HEK293 (cell line): Measurements from ENCODE around the gene LAMA4.

ENCODE experiments used
- CTCF ChIA-PET: fragments of 350-600 bp; formaldehyde crosslinking; extraction: SDS; loops from one replicate; lab custom pipeline; 2021; ENCODE audit warnings: antibody characterized with exemption; lab: Yijun Ruan, JAX
- POLR2A ChIA-PET: fragments of 300-600 bp; formaldehyde crosslinking; extraction: SDS; loops from one replicate; lab custom pipeline; 2020; ENCODE audit warnings: antibody characterized with exemption, inconsistent platforms; lab: Yijun Ruan, JAX
- H3K27ac ChIP-seq: fragments of 200-500 bp; sonication (Bioruptor generic); 2 replicates; pipeline ENCODE4 v1.5.1; 2014; ENCODE audit warnings: low read depth, low read length, control low read depth, inconsistent platforms; ENCODE audit errors: extremely low read depth
- H3K36me3 ChIP-seq, 2 experiments: fragments of 200-500 bp in 1 of 2; sonication (Bioruptor generic) in 1 of 2; 1 replicate in 1 of 2; 2 replicates in 1 of 2; pipeline ENCODE4 v1.5.1; 2014 to 2017; ENCODE audit warnings: inconsistent platforms in 2 of 2, low read length in 2 of 2; ENCODE audit not compliant: control insufficient read depth in 2 of 2, insufficient read depth in 1 of 2
- H3K4me1 ChIP-seq: fragments of 200-500 bp; sonication (Bioruptor generic); 2 replicates; pipeline ENCODE4 v1.5.1; 2014; ENCODE audit warnings: mild to moderate bottlenecking, low read length, inconsistent platforms; ENCODE audit not compliant: control insufficient read depth, insufficient read depth
- H3K4me3 ChIP-seq: 2 replicates; pipeline ENCODE4 v1.5.1; 2011; ENCODE audit warnings: low read depth, mild to moderate bottlenecking, control low read depth, low read length, moderate library complexity
- H3K9me3 ChIP-seq: fragments of 200-500 bp; sonication (Bioruptor generic); 2 replicates; pipeline ENCODE4 v1.5.1; 2014; ENCODE audit warnings: low read depth, low read length, inconsistent platforms; ENCODE audit not compliant: control insufficient read depth, insufficient read depth
- KLF7 ChIP-seq: fragments of 450-650 bp; formaldehyde crosslinking; IDR thresholded peaks from 2 replicates; pipeline ENCODE4 v1.5.1; 2016; ENCODE audit warnings: missing biosample characterization, missing genetic modification characterization, borderline replicate concordance
- MYNN ChIP-seq: fragments of 450-650 bp; formaldehyde crosslinking; IDR thresholded peaks from 2 replicates; pipeline ENCODE4 v1.5.1; 2016; ENCODE audit warnings: missing biosample characterization, missing genetic modification characterization, borderline replicate concordance
- TRIM28 ChIP-seq: IDR thresholded peaks from 2 replicates; pipeline ENCODE4 v1.6.1; 2011; ENCODE audit warnings: low read length, control low read depth, borderline replicate concordance
- ZBTB8A ChIP-seq: fragments of 450-650 bp; formaldehyde crosslinking; IDR thresholded peaks from 2 replicates; pipeline ENCODE4 v1.5.1; 2016; ENCODE audit warnings: missing biosample characterization, missing genetic modification characterization
- ZNF335 ChIP-seq: fragments of 450-650 bp; formaldehyde crosslinking; conservative IDR thresholded peaks from 2 replicates; pipeline ENCODE4 v1.5.1; 2016; ENCODE audit warnings: missing biosample characterization, missing genetic modification characterization
- ZNF548 ChIP-seq: fragments of 450-650 bp; formaldehyde crosslinking; IDR thresholded peaks from 2 replicates; pipeline ENCODE4 v1.5.1; 2016; ENCODE audit warnings: missing biosample characterization, missing genetic modification characterization
- ZNF596 ChIP-seq: fragments of 450-650 bp; IDR thresholded peaks from 2 replicates; pipeline ENCODE4 v1.5.0; 2018; ENCODE audit warnings: missing biosample characterization, mild to moderate bottlenecking, missing genetic modification characterization, moderate library complexity
- ZNF600 ChIP-seq: fragments of 450-650 bp; formaldehyde crosslinking; IDR thresholded peaks from 2 replicates; pipeline ENCODE4 v1.5.1; 2016; ENCODE audit warnings: missing biosample characterization, missing genetic modification characterization
- ZNF629 ChIP-seq: fragments of 450-650 bp; formaldehyde crosslinking; IDR thresholded peaks from 2 replicates; pipeline ENCODE4 v1.5.1; 2017; ENCODE audit warnings: missing biosample characterization, missing genetic modification characterization
- ZNF843 ChIP-seq: fragments of 450-650 bp; formaldehyde crosslinking; IDR thresholded peaks from 2 replicates; pipeline ENCODE4 v1.5.1; 2016; ENCODE audit warnings: missing biosample characterization, missing genetic modification characterization
- TF ChIP-seq, protein P1 (sequence below): fragments of 450-650 bp; formaldehyde crosslinking; IDR thresholded peaks from 2 replicates; pipeline ENCODE4 v1.5.1; 2017; ENCODE audit warnings: missing biosample characterization, missing genetic modification characterization
- TF ChIP-seq, protein P2 (sequence below): fragments of 450-650 bp; formaldehyde crosslinking; IDR thresholded peaks from 2 replicates; pipeline ENCODE4 v1.5.1; 2016; ENCODE audit warnings: missing biosample characterization, missing genetic modification characterization, low read depth
- TF ChIP-seq, protein P3 (sequence below): fragments of 450-650 bp; formaldehyde crosslinking; optimal IDR thresholded peaks from 2 replicates; pipeline ENCODE3; 2016; ENCODE audit warnings: missing biosample characterization, mild to moderate bottlenecking, missing genetic modification characterization
- TF ChIP-seq, protein P4 (sequence below): fragments of 450-650 bp; formaldehyde crosslinking; conservative IDR thresholded peaks from 2 replicates; pipeline ENCODE4 v1.5.1; 2016; ENCODE audit warnings: low read depth, missing biosample characterization, missing genetic modification characterization
- TF ChIP-seq, protein P5 (sequence below): fragments of 450-650 bp; formaldehyde crosslinking; IDR thresholded peaks from 2 replicates; pipeline ENCODE4 v1.5.1; 2016; ENCODE audit warnings: missing biosample characterization, missing genetic modification characterization
- TF ChIP-seq, protein P6 (sequence below): fragments of 450-650 bp; formaldehyde crosslinking; IDR thresholded peaks from 2 replicates; pipeline ENCODE4 v1.5.1; 2016; ENCODE audit warnings: missing biosample characterization, missing genetic modification characterization
- TF ChIP-seq, protein P7 (sequence below): fragments of 450-650 bp; formaldehyde crosslinking; IDR thresholded peaks from 2 replicates; pipeline ENCODE4 v1.5.1; 2016; ENCODE audit warnings: missing biosample characterization, missing genetic modification characterization

LAMA4 gene

DNA sequence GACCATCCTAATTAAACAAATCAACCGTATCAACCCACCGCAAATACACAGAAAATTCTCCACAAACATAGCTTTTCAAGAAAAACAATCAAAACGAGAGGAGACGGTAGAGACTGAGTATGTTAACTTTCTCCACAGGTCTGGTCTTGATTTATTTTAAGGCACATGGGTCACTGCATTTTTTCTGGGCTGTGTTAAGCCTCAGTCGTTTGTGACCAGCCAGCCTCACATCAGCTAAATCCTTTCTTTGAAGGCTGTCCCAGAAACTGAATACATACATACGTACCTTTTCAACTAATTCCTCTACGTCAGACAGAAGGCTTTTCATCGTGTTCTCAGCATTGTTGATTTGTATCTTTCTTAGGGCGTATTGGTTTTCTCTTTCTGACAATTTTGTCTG lies 69.4 kb downstream of the LAMA4 start (continued):
- TF ChIP-seq, protein P1, sequence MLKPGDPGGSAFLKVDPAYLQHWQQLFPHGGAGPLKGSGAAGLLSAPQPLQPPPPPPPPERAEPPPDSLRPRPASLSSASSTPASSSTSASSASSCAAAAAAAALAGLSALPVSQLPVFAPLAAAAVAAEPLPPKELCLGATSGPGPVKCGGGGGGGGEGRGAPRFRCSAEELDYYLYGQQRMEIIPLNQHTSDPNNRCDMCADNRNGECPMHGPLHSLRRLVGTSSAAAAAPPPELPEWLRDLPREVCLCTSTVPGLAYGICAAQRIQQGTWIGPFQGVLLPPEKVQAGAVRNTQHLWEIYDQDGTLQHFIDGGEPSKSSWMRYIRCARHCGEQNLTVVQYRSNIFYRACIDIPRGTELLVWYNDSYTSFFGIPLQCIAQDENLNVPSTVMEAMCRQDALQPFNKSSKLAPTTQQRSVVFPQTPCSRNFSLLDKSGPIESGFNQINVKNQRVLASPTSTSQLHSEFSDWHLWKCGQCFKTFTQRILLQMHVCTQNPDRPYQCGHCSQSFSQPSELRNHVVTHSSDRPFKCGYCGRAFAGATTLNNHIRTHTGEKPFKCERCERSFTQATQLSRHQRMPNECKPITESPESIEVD (tag by site-specific recombination) = no peak
- no peak for TF ChIP-seq ZNF335
- TF ChIP-seq, protein P2, sequence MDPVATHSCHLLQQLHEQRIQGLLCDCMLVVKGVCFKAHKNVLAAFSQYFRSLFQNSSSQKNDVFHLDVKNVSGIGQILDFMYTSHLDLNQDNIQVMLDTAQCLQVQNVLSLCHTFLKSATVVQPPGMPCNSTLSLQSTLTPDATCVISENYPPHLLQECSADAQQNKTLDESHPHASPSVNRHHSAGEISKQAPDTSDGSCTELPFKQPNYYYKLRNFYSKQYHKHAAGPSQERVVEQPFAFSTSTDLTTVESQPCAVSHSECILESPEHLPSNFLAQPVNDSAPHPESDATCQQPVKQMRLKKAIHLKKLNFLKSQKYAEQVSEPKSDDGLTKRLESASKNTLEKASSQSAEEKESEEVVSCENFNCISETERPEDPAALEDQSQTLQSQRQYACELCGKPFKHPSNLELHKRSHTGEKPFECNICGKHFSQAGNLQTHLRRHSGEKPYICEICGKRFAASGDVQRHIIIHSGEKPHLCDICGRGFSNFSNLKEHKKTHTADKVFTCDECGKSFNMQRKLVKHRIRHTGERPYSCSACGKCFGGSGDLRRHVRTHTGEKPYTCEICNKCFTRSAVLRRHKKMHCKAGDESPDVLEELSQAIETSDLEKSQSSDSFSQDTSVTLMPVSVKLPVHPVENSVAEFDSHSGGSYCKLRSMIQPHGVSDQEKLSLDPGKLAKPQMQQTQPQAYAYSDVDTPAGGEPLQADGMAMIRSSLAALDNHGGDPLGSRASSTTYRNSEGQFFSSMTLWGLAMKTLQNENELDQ (tag by site-specific recombination) = no peak
- TF ChIP-seq, protein P3, sequence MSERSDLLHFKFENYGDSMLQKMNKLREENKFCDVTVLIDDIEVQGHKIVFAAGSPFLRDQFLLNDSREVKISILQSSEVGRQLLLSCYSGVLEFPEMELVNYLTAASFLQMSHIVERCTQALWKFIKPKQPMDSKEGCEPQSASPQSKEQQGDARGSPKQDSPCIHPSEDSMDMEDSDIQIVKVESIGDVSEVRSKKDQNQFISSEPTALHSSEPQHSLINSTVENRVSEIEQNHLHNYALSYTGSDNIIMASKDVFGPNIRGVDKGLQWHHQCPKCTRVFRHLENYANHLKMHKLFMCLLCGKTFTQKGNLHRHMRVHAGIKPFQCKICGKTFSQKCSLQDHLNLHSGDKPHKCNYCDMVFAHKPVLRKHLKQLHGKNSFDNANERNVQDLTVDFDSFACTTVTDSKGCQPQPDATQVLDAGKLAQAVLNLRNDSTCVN (tag by site-specific recombination) = no peak

DNA sequence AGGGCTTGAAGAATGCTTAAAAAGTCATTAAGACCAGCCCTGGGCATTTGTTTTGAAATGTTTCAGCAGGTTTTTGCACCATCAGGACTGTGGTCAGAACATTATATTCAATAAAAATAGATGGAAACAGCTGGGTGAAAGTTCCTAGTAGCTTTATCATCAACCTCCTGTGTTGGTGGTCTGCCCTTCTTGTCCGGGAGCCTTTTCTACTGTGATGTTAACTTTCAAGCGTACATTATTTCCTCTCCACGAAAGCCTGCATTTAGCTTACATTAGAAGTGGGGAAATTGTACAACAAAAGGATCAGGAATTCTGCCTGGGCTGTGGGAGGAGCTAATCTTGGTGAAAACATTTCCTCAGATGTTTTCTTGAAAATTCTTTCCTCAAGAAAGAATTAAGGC lies 71.1 kb downstream of the LAMA4 start:
- Histone ChIP-seq H3K9me3 (no peaks in the 10 kb centered on the region), H3K36me3 (no peaks in the 10 kb centered on the region), H3K4me3 (no peak overlapping the region), H3K4me1 (no peaks in the 10 kb centered on the region; the same call in 1 of the 2 replicates), H3K27ac (no peak overlapping the region)
- ChIA-PET CTCF (interaction anchor here (0.7 to 6.8 kb wide), 5 partner anchors 80 to 187 kb away, joined by 3 to 160 read pairs (median 3); no protein-coding TSS in a partner anchor), POLR2A (no interaction called here)
- TF ChIP-seq KLF7 (tag by site-specific recombination) (no peak), TRIM28 (no peak), ZNF629 (tag by site-specific recombination) (no peak), ZNF548 (tag by site-specific recombination) (no peak), ZBTB8A (tag by site-specific recombination) (no peak), MYNN (tag by site-specific recombination) (no peak), ZNF843 (no peak), ZNF600 (tag by site-specific recombination) (no peak), ZNF596 (tag by site-specific recombination) (no peak)
- TF ChIP-seq, protein P4, sequence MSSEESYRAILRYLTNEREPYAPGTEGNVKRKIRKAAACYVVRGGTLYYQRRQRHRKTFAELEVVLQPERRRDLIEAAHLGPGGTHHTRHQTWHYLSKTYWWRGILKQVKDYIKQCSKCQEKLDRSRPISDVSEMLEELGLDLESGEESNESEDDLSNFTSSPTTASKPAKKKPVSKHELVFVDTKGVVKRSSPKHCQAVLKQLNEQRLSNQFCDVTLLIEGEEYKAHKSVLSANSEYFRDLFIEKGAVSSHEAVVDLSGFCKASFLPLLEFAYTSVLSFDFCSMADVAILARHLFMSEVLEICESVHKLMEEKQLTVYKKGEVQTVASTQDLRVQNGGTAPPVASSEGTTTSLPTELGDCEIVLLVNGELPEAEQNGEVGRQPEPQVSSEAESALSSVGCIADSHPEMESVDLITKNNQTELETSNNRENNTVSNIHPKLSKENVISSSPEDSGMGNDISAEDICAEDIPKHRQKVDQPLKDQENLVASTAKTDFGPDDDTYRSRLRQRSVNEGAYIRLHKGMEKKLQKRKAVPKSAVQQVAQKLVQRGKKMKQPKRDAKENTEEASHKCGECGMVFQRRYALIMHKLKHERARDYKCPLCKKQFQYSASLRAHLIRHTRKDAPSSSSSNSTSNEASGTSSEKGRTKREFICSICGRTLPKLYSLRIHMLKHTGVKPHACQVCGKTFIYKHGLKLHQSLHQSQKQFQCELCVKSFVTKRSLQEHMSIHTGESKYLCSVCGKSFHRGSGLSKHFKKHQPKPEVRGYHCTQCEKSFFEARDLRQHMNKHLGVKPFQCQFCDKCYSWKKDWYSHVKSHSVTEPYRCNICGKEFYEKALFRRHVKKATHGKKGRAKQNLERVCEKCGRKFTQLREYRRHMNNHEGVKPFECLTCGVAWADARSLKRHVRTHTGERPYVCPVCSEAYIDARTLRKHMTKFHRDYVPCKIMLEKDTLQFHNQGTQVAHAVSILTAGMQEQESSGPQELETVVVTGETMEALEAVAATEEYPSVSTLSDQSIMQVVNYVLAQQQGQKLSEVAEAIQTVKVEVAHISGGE (tag by site-specific recombination) = no peak
- TF ChIP-seq, protein P5, sequence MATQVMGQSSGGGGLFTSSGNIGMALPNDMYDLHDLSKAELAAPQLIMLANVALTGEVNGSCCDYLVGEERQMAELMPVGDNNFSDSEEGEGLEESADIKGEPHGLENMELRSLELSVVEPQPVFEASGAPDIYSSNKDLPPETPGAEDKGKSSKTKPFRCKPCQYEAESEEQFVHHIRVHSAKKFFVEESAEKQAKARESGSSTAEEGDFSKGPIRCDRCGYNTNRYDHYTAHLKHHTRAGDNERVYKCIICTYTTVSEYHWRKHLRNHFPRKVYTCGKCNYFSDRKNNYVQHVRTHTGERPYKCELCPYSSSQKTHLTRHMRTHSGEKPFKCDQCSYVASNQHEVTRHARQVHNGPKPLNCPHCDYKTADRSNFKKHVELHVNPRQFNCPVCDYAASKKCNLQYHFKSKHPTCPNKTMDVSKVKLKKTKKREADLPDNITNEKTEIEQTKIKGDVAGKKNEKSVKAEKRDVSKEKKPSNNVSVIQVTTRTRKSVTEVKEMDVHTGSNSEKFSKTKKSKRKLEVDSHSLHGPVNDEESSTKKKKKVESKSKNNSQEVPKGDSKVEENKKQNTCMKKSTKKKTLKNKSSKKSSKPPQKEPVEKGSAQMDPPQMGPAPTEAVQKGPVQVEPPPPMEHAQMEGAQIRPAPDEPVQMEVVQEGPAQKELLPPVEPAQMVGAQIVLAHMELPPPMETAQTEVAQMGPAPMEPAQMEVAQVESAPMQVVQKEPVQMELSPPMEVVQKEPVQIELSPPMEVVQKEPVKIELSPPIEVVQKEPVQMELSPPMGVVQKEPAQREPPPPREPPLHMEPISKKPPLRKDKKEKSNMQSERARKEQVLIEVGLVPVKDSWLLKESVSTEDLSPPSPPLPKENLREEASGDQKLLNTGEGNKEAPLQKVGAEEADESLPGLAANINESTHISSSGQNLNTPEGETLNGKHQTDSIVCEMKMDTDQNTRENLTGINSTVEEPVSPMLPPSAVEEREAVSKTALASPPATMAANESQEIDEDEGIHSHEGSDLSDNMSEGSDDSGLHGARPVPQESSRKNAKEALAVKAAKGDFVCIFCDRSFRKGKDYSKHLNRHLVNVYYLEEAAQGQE (tag by site-specific recombination) = no peak
- TF ChIP-seq, protein P6, sequence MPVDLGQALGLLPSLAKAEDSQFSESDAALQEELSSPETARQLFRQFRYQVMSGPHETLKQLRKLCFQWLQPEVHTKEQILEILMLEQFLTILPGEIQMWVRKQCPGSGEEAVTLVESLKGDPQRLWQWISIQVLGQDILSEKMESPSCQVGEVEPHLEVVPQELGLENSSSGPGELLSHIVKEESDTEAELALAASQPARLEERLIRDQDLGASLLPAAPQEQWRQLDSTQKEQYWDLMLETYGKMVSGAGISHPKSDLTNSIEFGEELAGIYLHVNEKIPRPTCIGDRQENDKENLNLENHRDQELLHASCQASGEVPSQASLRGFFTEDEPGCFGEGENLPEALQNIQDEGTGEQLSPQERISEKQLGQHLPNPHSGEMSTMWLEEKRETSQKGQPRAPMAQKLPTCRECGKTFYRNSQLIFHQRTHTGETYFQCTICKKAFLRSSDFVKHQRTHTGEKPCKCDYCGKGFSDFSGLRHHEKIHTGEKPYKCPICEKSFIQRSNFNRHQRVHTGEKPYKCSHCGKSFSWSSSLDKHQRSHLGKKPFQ (tag by site-specific recombination) = no peak
- TF ChIP-seq, protein P7, sequence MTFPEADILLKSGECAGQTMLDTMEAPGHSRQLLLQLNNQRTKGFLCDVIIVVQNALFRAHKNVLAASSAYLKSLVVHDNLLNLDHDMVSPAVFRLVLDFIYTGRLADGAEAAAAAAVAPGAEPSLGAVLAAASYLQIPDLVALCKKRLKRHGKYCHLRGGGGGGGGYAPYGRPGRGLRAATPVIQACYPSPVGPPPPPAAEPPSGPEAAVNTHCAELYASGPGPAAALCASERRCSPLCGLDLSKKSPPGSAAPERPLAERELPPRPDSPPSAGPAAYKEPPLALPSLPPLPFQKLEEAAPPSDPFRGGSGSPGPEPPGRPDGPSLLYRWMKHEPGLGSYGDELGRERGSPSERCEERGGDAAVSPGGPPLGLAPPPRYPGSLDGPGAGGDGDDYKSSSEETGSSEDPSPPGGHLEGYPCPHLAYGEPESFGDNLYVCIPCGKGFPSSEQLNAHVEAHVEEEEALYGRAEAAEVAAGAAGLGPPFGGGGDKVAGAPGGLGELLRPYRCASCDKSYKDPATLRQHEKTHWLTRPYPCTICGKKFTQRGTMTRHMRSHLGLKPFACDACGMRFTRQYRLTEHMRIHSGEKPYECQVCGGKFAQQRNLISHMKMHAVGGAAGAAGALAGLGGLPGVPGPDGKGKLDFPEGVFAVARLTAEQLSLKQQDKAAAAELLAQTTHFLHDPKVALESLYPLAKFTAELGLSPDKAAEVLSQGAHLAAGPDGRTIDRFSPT (tag by site-specific recombination) = no peak
